Amniotic stem cell (primary cell): ENCODE data around the gene ANAPC2.

Source experiments
- DNase-seq: peaks from one replicate; lab custom pipeline; 2025; lab: John Stamatoyannopoulos, UW

Gene ANAPC2

GRCh38 chr9:137161558-137162486 is 26.5 kb downstream of the ANAPC2 start:
- DNase-seq: no peak

GRCh38 chr9:137160716-137161557 is 27.4 kb downstream of the ANAPC2 start:
- no peak for DNase-seq

- DNase-seq: no peak
These were observed 28.3 kb downstream of the ANAPC2 start for GRCh38 chr9:137160054-137160425.

- no peak for DNase-seq
These were observed 29.0 kb downstream of the ANAPC2 start for GRCh38 chr9:137159105-137160053.

GRCh38 chr9:137158625-137159024 is 29.7 kb downstream of the ANAPC2 start:
- DNase-seq: no peak

- no peak for DNase-seq
These were observed 30.5 kb downstream of the ANAPC2 start for GRCh38 chr9:137157618-137158415.

GRCh38 chr9:137156567-137157375 is 31.6 kb downstream of the ANAPC2 start:
- DNase-seq: no peak

GRCh38 chr9:137152844-137153405 is 35.4 kb downstream of the ANAPC2 start:
- DNase-seq: no peak

- DNase-seq: no peak
These were observed 37.5 kb downstream of the ANAPC2 start for GRCh38 chr9:137150617-137151457.

- no peak for DNase-seq
These were observed 38.3 kb downstream of the ANAPC2 start for GRCh38 chr9:137149942-137150616.

GRCh38 chr9:137149363-137149762 is 39.0 kb downstream of the ANAPC2 start:
- no peak for DNase-seq

GRCh38 chr9:137148661-137149060 is 39.7 kb downstream of the ANAPC2 start:
- no peak for DNase-seq

- no peak for DNase-seq
These were observed 40.1 kb downstream of the ANAPC2 start for GRCh38 chr9:137148242-137148641.

GRCh38 chr9:137147793-137148160 is 40.6 kb downstream of the ANAPC2 start:
- DNase-seq: no peak

GRCh38 chr9:137147091-137147792 is 41.1 kb downstream of the ANAPC2 start:
- DNase-seq: no peak

GRCh38 chr9:137146527-137146918 is 41.8 kb downstream of the ANAPC2 start:
- DNase-seq: no peak

- DNase-seq: no peak
These were observed 42.4 kb downstream of the ANAPC2 start for GRCh38 chr9:137145731-137146526.
